Activated CD8-positive, alpha-beta memory T cell treated with anti-CD3 and anti-CD28 coated beads, Interleukin-2, amount 50 U/mL, for 48 hours (primary cell): ENCODE measurements around the gene TIE1.
A peak's percentile ranks its signal among the peaks of the same experiment; 100 is the strongest.

Source experiments
- DNase-seq: peaks from one replicate; pipeline ENCODE4 v3.0.0-alpha.2; 2020

TIE1 gene

GRCh38 chr1:43274125-43274803 is 26.5 kb upstream of the TIE1 start:
- DNase-seq, result peak; percentile 61

GRCh38 chr1:43274804-43275180 is 26.0 kb upstream of the TIE1 start:
- DNase-seq, result no peak

DNA sequence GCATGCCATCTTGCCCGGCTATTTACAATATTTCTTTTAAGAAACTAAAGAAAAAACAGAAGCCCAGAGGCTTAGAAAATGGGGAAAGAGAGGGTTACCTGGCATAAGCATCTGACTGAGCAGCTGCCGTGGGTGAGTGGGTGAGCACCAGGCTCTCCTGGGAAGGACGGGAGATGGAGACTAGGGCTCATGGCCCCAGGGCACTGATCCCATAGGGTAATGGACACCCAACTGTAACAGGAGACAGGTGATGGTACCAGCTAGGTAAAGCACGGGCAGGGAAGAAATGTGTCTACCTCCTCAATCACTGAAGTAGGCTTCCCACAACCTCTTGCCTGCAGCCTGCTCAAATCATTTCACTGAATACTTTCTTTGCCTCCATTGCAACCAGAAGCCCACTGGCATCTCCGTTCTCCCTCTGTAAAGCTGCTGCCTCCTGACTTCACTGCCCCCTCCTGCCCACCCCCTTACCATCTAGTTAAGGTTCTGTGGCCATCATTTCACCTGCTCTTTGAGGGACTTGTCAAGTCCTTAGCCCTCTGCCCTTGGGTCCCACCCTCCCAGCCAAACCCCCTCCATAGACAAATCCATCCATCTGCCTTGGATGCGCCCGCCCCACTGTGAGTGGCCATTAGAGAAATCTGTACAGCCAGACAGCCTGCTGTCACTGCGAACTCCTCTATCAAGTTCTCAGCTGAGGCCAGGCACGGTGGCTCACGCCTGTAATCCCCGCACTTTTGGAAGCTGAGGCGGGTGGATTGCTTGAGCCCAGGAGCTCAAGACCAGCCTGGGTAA is 24.8 kb upstream of the TIE1 start:
- no peak for DNase-seq

GRCh38 chr1:43276673-43277072 is 24.1 kb upstream of the TIE1 start:
- no peak for DNase-seq

DNA sequence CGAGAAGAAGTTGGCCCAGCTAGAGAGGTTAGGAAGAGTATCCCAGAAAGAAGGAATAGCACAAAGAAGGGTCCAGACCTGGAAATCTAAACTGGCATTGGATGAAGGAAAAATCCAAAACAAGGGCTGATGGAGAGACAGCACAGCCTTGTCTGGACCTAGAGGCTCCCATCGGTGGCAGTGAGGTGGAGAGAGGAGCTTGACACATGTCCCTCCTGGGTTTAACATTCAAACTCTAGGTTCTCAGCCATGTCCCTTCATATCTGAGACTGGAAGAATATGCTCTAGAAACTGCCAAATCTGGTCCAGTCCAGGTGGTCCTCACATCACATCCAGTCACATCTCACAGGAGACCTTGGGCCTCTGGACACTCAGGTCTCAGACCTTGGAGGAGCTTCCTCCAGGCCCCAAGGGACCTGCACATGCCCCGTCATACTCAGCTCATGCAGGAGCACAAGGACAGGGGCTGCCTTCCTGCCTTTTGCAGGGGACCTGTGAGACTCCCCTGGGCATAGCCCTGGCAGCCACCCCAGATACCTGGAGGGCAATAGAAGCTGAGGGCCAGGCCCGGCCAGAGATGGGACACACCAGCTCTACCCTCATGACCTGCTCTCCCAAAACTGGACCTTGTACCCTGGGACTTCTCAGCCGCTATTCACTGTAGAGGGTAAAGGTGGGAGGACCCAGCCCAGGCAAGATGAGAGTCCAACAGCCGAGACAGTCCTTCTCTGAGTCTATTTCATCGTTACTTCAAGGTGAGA is 23.5 kb upstream of the TIE1 start:
- DNase-seq, result no peak

- no peak for DNase-seq
Observed at GRCh38 chr1:43279161-43279560, 21.6 kb upstream of the TIE1 start.

DNA sequence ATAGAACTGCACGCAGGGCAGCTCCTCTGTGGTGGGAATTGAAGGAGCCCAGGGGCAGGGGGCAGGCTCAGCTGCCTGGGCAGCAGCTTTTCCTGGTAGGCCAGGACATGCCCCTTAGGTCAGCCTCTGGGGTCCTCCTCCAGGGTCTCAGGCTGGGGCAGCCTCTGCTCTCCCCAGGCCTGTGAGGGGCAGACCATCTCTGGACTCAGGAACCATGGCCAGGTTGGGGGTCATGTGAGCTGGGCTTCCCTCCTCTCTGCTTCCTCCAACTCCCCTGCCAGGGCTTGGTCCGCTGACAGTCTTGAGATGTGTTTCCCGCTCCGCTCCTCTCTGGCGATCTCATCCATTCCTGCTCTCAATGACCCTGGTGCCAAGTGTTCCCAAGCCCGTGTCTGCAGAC is 21.1 kb upstream of the TIE1 start:
- DNase-seq, result no peak

DNA sequence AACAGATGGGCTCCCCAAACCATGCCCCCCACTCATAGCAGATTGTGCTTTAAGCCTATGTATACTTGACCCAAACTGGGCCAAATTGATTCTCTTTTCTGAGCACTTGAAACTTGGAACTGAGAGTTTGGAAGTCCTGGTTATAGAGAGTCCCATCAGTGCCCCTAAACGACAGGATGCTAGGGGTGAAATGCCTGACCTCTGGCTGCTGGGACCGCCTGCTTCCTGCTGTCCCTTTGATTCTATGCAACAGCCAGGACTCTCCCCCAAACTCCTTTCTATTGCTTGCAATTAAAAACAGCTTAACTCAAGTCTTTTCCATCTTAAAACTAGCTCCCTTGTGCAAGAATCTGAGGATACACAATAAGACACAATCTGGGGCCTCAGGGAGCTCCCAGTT is 20.1 kb upstream of the TIE1 start:
- no peak for DNase-seq

GRCh38 chr1:43282220-43283195 is 18.3 kb upstream of the TIE1 start:
- no peak for DNase-seq

- DNase-seq, result no peak
Observed at GRCh38 chr1:43284065-43284464, 16.7 kb upstream of the TIE1 start.

DNA sequence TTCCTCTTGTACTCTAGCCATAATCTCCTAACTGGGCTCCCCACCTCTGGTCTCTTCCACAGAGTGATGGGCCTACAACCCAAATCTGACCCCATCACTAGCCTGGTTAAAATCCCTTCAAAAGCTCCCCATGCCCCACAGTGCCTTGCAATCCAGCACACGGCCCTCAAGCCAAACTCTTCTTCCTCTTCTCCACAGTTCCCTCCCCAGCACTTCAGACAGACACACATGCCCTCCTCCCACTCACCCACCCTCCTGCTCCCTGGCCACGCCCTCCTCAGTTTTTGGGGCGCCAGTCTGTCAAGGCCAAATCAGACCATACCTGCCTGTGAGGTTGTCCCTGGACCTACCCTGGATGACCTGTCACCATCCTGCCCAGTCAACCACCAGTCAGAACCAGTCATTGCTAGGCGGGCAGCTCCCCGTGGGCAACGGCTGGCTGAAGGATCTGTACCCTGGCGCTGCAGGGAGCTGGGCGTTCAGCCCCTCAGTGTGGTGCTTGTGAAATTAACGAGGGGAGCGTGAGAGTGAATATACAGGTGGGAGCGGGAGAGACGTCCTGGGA is 16.2 kb upstream of the TIE1 start:
- no peak for DNase-seq

DNA sequence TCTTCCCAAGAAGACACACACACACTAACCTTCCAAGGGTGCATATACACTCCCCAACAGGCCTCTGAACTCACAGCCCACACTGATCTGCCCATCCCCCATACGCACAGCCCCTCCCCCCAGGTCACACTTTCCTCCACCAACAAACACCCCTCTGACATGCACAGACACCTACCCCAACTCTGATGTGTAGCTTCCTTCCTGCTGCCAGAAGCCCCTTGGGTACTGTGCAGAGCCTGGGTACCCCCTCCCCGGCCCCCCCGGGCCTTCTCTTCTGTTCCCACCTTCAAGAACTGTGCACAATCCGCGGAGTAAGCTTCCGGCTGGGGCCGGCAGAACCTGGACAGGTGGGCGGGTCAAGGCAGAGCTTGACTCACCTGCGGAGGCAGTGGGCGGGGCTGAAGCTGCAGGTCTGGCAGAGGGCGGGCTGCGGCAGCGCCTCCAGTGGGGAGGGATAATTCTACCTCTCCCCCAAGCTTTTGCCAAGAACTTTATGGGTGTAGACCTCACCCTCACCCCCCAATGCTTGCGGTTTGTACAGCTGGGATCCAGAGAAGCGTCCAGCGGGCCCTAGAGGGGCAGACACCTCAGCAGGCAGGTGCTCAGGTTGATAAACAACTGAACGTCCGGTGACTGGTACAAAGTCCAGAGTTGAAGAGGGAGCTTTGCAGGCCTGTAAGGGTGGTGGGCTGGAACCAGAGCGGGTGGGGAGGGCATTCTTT is 15.4 kb upstream of the TIE1 start, which contains the start of gene C1orf210:
Gene C1orf210 (minus strand): TSS at position 313 of the 722 bp plus-strand sequence. CDS start 2,311 bp downstream, outside the sequence.
- no peak for DNase-seq

DNA sequence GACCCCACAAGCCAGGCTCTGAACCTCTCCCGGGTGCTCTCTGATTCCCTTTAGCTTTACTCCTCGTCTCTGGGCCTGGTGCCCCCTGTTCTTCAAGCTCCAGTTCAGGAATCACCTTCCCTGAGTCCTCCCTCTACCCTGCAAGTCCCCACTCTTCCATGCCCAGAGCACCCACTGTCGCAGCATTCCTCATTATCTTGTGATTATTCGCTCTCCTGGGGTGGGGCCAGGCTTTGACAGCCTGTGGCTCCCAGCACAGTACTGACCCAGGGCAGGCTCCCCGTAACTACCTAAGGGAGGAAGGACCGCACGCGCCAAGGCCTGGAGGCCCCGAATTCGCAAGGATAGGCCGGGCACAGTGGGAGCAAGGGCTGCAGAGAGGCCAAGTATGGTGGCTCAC is 14.7 kb upstream of the TIE1 start:
- no peak for DNase-seq

DNA sequence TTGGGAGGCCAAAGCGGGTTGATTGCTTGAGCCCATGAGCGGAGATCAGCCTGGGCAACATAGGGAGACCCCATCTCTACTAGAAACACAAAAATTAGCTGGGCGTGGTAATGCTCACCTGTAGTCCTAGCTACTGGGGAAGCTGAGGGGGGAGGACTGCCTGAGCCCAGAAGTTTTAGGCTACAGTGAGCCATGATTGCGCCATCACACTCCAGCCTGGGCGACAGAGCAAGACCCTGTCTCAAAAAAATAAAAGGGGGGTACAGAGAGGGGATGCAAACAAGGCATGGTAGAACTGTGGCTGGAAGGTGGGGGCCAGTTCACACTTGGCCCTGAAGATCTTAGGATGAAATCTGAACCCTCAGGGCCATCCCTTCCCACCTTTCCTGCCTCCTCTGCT is 14.2 kb upstream of the TIE1 start:
- no peak for DNase-seq

GRCh38 chr1:43288058-43288784 is 12.6 kb upstream of the TIE1 start:
- DNase-seq, result no peak

DNA sequence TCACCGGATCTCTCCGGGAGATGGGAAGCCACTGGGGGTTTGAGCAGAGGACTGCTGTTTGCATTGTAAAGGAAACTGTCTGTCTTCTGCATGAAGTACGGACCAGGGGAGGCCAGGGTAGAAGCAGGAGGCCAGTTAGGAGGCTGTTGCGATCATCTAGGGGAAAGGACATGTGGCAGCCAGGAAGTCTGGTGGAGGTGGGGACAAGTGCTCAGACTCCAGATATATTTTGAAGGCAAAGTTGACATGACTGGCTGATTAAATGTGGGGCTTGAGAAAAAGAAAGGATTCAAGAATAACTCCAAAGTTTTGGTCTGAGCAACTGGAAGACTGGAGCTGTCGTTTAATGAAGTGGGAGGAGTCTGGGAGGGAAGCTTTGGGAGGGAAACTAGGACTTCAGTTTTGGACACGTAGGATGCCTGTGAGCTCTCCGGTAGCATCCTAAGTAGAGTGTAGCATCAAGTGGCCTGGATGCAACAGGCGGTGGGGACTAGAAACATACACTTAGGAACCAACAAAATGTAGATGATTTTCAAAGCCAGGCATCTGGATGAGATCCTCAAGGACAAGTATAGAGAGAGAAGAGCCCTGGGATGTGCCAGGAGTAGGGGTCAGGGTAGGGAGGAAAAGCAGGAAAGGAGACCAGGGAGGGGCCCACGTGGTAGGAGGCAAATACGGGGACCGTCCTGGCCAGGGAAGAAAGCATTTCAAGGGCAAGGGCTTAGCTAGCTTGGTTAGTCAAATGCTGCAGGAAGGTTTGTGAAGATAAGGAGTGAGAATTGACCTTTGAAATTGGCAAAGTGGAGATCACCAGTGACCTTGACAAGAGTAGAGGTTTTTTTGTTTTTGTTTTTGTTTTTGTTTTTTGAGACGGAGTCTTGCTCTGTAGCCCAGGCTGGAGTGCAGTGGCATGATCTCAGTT is 11.7 kb upstream of the TIE1 start:
- no peak for DNase-seq

GRCh38 chr1:43292216-43292615 is 8.6 kb upstream of the TIE1 start:
- no peak for DNase-seq

DNA sequence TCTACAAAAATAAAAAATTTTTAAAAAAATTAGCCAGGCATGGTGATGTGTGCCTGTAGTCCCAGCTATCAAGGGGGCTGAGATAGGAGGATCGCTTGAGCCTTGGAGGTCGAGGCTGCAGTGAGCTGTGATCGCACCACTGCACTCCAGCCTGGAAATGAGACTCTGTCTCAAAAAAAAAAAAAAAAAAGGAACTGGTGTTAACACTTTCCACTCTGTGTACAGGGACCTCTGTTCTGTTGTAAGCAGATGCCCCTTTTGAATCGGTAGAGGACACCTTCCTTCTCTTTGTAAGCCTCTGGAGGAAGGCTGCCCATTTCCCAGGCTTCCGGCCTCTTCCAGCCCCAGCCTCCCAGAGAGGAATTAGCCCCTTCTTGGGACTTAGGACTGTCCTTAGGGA is 8.1 kb upstream of the TIE1 start:
- no peak for DNase-seq

DNA sequence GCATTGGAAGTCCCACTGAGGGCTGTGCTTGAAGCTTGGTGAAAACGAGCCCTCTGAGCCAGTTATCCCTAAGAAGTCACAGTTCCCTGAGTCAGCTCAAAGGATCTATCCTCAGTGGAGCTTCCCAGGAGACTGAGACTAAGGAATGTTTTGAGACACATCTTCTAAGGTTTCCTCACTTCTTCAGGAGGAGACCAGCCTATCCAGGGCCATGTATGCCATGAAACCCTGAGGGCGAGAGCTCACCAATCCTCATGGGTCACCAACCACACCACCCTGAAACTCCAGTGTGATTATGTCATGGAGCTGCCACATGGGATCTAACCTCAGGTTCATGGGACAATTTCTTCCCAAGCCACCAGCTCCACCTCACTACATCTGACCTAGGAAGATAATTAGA is 7.6 kb upstream of the TIE1 start:
- DNase-seq, result no peak
